AG09309 (cell line): Measurements from ENCODE around the gene MYL11.

ENCODE experiments used
- DNase-seq: peaks from one replicate; pipeline ENCODE4 v3.0.0-alpha.2; 2010; ENCODE audit warnings: low read depth
- H3K4me3 ChIP-seq: 2 replicates; pipeline ENCODE4 v1.5.1; 2011; ENCODE audit warnings: mild to moderate bottlenecking, low read depth, low read length, moderate library complexity; ENCODE audit not compliant: control insufficient read depth
- TF ChIP-seq, protein P1 (sequence below): IDR thresholded peaks from 2 replicates; pipeline ENCODE4 v1.5.1; 2011; ENCODE audit warnings: mild to moderate bottlenecking, low read depth, low read length, inconsistent platforms; ENCODE audit not compliant: insufficient read depth, control insufficient read depth; ENCODE audit errors: missing control alignments

The MYL11 gene

DNA sequence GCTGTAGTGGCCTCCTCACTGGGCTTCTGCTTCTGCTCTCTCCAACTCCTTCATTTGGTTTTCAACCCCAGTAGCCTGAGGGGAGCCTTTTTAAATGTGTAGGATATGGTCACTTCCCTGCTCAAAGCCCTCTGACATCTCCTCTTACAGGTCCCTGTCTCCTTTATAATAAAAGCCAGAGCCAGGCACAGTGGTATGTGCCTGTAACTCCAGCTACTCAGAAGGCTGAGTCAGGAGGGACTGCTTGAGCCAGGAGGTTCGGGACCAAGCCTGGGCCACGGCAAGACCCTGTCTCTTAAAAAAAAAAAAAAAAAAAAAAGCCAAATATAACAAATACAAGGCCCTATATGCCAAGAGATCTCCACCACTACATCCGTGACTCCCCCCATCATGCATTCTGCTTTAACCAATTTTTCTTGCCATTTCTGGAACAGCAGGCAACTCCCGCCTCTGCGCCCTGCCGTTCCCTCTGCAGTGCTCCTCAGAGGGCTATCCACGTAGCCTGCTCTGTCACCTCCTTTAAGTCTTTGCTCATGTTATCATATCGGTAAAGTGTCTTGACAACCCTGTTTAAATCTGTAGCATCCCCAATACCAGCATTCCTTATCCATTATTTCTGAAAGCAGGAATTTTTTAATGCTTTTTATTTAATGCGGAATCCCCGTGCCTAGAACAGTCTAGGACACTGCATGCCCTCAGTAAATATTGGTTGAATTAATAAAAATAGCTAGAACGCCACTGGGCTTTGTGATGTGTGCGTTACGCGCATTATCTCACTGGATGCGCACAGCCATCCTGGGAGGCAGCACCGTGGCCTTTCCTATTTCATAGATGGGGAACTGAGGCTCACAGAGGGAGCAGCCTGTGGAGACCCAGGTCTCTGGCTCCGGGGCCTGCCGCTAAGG, 42.3 kb downstream of the MYL11 start:
- DNase-seq: no peak
- H3K4me3 ChIP-seq: peak overlapping the region; percentile 44
- TF ChIP-seq, protein P1, sequence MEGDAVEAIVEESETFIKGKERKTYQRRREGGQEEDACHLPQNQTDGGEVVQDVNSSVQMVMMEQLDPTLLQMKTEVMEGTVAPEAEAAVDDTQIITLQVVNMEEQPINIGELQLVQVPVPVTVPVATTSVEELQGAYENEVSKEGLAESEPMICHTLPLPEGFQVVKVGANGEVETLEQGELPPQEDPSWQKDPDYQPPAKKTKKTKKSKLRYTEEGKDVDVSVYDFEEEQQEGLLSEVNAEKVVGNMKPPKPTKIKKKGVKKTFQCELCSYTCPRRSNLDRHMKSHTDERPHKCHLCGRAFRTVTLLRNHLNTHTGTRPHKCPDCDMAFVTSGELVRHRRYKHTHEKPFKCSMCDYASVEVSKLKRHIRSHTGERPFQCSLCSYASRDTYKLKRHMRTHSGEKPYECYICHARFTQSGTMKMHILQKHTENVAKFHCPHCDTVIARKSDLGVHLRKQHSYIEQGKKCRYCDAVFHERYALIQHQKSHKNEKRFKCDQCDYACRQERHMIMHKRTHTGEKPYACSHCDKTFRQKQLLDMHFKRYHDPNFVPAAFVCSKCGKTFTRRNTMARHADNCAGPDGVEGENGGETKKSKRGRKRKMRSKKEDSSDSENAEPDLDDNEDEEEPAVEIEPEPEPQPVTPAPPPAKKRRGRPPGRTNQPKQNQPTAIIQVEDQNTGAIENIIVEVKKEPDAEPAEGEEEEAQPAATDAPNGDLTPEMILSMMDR: no peak

DNA sequence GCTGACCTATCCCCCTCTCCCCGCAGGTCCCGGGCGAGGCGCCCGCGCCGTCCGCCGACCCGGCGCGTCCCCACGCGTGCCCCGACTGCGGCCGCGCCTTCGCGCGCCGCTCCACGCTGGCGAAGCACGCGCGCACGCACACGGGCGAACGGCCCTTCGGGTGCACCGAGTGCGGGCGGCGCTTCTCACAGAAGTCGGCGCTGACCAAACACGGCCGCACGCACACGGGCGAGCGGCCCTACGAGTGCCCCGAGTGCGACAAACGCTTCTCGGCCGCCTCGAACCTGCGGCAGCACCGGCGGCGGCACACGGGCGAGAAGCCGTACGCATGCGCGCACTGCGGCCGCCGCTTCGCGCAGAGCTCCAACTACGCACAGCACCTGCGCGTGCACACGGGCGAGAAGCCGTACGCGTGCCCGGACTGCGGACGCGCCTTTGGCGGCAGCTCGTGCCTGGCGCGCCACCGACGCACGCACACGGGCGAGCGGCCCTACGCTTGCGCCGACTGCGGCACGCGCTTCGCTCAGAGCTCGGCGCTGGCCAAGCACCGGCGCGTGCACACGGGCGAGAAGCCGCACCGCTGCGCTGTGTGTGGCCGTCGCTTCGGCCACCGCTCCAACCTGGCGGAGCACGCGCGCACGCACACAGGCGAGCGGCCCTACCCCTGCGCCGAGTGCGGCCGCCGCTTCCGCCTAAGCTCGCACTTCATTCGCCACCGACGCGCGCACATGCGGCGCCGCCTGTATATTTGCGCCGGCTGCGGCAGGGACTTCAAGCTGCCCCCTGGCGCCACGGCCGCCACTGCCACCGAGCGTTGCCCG, 43.1 kb downstream of the MYL11 start:
- DNase-seq: no peak
- TF ChIP-seq, protein P1: peak; percentile 9
- H3K4me3 ChIP-seq: peak overlapping the region; percentile 44

DNA sequence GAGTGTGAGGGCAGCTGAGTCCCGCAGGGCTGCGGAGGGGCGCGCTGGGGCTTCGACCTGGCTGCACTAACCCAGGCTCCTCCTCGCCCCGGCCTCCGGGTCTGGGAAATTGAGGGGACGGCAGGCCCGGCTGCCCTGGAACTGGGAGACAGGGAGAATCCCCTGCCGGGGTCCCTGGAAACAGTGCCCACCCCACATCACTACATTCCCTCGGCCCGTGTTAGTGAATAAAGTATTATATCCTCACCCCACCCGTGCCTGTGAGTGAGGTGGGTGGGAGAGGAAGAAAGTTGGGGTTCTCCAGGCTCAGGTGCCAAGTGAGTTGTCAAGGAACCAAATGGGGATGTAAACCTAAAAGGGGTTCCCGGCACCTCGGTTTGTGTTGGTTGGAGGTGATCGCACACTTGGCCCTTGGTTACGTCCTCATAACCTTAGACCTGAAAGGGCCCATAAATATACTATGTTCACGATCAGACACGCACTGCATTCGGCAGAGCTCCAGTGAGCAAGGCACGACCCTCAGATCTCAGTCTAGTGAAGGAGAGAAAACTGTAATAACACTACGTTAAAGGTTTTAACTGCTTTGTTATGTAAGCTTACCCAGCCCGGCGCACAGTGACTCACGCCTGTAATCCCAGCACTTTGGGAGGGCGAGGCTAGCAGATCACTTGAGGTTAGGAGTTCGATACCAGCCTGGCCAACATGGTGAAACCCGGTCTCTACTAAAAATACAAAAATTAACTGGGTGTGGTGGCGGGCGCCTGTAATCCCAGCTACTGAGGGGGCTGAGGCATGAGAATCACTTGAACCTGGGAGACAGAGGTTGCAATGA, 44.0 kb downstream of the MYL11 start:
- TF ChIP-seq, protein P1: no peak
- DNase-seq: no peak
- H3K4me3 ChIP-seq: peak overlapping the region; percentile 27

DNA sequence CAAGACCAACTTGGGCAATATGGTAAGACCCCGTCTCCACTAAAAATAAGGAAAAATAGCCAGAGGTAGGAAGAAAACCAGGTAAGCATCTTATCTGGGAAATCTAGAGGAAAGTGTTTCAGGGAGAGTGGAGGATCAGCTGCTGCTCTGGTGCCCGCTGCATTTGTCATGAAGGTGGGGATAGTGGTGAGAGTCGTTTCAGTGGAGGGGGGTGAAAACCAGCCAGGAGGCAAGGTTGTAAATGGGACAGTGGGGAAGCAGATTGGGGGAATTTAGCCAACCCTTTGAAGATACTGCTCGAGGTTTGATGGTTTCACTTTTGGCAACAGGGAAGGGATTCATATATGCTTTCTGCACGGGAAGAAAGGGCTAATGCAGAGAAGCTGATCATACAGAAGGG, 46.4 kb downstream of the MYL11 start:
- DNase-seq: no peak
- H3K4me3 ChIP-seq: no peak overlapping the region
- TF ChIP-seq, protein P1: no peak
